HG02973 (cell line): ENCODE data around the gene TTLL5.

Source experiments
- ATAC-seq: cut with Tn5 transposase; IDR thresholded peaks from one replicate; pipeline ENCODE4 v1.9.1; 2021; ENCODE audit warnings: moderate library complexity; ENCODE audit not compliant: unreplicated experiment

Gene TTLL5

DNA sequence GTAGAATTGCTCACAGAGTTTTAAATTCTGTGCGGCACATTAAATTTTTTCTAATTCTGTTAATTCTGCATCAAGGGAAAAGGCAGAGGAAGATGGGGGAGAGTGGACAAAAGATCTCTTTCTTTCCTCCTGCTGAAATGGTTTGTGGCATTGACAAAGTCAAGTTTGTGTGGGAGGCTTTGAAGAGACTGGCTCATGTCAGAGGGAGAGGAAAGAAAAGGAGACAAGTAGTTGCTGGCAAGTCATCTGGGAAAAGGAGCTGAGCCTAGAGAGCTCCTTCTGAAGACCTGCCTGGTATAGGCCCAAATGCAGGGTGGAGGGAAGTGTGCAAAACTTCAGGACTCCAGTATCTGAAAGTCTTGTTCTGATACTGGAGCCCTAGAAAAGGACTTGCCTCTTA lies 36.3 kb downstream of the TTLL5 start:
- no peak for ATAC-seq

DNA sequence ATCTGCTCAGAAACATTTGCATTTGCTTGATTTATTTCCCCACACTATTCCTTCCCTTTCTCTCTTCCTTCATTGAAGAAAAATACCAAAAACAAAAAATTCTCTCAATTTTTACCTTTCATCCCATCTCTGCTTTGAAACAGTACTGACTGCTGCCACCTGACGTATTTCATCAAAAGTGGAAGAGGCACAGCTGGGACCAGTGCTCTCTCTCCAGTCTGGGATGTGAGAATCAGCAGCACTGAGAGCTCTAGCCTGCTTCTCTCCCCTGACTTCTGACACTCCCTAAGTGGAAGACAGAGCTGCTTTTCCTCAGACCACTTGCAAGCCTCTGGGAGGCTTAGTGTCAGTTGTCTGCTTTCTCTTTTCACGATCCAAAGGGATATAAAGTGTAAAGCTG lies 36.9 kb downstream of the TTLL5 start:
- no peak for ATAC-seq

DNA sequence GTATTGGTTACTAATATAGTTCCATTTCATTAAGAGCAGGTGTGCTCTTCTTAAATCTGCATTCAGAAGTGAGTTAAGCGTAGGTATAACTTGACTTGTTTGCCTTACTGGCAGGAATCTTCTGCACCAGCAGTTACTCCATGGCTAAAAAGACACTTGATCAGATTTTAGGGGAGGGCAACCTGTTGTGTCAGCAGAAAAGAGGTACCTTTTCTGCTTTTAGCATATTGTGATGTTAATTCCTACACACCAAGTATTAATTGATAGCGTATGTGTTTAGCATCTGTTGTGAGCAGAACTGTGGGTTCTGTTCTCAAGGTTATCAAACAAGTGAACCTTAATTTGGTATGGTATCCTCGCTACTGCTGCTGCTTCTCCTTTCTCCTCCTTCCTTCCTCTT lies 38.3 kb downstream of the TTLL5 start:
- no peak for ATAC-seq

DNA sequence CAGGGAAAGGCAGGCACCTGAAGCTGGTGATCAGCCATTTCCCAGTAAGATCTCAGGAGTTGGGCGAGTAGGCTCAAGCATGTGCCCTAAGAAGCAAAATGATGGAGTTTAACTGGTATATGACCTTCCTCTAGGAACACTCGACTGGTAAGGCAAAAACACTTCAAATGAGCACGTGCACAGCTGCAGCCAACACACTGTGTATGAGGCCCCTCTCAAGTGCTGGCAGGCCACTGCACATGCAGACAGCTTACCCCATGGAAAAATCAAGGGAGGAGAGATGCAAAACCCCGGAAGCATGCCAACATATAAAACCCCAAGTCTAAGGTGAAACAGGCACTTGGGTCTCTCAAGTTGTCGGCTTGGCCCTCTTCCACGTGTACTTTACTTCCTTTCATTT lies 39.2 kb downstream of the TTLL5 start:
- ATAC-seq = no peak

DNA sequence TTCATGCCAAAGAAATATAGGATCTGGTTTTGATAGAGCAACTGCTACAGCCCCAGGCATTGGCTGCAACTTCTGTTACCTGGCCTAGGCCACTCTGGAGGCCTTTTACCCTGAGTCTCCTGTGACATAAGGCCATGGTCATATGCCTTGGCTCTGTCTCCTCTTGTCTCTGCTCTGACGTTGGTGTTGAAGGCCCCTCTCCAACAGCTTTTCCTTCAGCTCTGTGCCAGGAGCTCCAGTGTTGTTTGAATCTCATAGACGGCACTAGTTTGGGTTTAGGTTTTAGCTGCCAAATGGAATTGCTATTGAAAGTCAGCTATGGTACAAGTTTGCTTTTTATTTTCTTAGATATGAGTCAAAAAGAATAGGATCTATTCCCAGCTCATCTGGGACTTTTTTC lies 41.1 kb downstream of the TTLL5 start:
- ATAC-seq = no peak

DNA sequence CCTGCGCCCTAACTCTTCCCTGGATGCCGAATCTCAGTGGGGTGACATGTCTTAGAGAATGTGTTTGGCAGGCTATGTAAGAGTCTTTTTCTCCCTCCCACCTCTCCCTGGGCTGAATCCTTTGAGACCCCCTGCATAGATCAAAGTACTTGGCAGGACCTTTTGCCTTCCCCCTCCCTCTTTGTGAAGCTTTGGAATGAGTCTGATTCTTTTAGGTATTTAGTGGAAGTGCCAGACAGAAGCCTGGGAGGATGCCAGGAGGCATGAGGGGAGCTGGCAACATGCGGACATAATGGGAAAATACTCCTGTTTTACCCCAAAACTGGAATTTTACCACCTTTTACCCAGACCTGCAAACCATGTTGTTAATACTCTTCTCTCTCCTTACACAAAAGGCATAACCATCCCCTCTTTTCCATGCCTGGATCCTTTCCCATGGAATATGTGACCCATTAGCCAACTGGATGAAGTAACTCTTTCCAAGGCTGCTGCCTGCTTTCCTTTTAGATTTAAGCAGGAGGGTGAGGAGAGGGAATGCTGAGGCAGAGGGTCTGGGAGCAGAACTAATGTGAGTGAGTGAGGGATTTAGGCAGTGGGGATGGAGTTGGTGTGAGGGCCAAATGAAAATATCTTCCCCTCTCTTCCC lies 41.7 kb downstream of the TTLL5 start:
- no peak for ATAC-seq

DNA sequence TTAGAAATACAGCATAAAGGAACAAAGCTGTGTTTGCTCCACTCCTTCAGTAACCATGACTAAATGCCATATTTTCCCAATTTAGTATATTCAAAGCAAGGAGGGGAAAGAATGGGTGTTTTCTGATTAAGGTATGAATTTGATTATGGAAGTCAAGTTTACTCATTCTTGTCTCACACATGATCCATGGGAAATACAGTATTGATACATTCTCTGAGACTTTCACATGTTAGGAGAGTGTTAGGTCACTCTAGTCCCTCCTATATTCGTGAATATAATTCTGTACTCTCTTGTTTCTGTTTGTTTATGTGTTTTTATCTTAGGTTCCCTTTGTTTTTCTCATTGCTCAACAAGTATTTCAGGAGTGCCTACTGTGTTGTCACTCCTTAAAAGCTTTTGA lies 42.4 kb downstream of the TTLL5 start:
- ATAC-seq = no peak

DNA sequence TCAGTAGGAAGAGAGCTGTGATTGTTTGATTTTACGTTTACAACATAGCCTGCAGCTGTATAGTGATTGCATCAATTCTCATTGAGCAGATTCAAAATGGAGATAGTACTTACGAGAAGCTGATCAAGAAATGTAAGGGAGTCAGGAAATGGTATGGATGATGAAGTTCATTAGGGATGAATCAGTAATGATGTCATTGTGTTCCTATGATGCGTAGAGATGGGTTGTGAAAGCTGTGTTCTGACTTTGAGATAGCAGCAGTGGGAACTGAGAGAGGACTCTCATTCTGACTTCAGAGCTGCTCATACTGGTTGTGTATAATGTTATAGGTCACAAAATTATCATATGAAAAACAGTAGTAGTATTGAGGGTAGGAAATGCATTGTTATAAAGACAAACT lies 44.0 kb downstream of the TTLL5 start:
- ATAC-seq = no peak

DNA sequence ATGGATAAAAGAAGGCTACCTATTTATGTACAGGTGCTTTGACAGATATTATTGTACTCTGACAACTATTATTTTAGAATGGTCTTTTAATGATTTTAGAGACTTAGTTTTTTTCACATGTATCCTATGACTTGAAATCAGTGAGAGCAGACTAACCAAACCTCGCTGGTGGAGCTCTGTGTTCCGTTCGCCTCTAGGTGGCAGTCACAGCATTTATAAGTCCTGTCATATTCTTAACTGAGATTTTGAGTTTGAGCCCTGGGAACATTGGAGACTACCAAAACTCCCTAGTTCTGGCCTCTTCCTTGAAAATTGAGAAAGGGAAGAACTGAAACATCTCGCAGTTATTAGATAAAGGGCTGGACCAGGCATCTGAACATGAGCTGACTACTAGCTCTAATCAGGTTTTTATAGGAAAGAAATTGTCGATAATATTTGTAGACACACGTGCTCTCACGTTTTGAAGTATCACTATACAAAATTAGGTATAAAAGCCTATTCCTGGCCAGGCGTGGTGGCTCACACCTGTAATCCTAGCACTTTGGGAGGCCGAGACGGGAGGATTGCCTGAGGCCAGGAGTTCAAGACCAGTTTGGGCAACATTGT lies 48.3 kb downstream of the TTLL5 start:
- ATAC-seq = no peak

DNA sequence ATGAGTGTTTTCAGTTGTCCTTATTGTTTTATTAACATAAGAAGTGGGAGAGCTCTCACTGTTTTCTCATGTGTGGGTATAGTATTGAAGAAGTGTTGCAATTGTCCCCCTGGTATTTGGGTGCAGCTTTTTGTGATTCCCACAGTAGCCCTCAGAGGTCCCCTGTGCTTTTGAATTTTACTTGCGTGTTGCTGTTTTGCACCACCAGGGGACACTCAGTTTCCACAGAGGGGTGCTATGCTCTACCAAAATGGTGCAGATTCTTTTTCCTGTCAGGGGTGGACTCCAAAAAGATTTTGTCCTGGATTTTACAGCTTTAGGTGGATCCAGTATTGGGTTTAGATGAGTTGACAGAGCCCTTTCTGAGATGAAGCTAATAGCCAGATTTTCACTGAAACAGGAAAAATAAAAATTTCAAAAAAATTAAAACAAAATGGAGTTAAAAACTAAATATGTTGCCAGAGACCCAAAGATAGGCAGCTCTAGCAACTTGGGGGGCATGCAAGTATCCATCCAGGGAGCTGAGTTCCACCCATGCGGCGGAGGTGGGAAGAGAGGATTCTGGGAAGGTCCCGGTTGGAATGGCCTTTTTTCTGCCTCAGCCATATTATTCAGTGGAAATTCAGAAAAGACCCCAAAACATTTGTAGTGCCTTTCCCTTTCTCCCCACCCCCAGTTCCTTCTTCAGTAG lies 50.2 kb downstream of the TTLL5 start:
- no peak for ATAC-seq

DNA sequence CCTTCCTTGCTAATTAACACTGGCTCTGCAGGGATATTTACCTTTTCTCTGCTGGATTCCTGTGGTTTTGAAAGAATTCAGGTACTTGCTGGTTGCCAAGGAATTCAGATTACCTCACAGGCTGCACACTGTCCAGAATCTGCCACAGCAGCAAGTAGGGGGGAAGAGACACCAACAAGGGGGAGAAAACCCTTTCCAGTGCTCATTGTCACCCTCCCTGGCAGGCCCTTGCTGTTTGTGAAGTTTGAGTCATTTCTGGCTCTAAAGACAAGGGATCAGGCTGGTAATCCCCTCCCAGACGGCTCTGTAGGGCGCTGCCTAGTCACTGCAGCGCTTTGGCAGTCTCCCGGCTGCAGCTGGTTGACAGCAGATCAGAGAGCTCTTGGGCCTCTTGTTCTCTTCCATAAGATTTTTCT lies 50.8 kb downstream of the TTLL5 start:
- no peak for ATAC-seq

DNA sequence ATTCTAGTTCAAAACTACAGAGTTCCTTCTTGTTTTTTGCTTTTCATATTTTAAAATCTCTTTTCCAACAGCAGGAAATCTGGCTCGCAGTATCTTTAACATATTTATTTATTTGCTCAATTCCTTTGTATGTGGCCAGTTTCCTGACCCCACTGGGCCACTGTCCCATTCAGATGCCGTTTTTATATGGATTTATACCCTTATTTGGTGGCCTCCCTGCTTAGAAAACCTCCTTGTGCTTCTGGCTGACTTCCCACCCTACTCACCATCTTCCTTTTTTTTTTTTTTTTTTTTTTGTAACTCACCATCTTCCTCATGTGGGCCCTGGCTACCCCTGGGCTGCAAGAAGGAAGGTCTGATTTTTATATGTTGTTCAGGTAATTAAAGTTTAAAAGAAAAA lies 53.9 kb downstream of the TTLL5 start:
- no peak for ATAC-seq

DNA sequence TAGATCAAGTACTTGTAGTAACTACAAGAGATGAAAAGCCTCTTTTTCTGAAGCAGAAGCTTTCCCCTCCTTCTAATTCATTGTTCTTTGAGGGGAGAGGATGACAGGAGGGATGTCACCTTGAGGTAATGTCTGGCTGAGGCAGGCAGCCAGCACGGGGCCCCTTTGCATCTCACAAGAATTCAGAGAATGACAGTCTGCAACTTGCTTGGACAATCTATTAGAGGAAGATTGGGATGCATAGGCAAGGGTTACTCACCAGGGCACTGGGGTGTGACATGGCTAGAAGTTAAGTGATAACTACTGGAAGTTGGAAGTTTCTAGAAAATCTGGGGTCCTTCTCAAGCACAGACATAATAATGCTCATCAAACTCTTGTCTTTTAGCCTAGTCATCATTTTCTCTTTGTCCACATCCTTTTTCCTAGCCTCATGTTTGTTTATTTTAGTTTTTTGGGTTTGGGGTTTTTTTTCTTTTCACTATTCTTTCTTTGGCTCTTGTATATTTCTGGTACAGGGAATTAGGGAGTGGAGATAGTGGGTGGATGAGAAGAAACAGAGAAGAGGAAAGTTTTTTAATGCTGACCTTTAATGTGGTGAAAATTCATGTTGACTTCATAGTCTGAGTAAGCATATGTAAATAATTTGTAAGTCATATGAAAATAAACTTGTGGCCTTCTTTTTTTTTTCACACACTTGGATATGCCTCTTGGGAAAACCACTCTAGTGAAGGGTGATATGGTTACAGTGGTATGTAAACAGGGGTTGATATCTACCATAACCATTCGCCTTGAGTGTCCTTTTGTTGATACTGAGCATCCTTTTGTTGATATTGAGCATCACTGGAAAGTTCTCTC lies 55.1 kb downstream of the TTLL5 start:
- no peak for ATAC-seq

DNA sequence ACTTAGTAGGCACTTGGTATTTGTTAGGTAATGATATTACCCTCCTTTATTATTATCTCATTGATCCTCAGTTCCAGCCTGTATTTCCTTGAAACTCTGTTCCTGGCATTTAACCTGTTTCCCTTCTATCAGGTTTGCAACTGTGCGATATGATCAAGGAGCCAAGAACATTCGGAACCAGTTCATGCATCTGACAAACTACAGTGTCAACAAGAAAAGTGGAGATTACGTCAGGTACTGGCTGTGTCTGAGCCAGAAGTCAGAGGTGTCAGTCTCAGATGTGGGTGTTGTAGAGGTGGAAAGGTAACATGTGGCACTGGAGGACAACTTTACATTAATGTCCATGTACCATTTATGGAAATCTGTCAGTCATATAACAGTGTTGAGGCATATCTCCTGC lies 56.7 kb downstream of the TTLL5 start:
- no peak for ATAC-seq

DNA sequence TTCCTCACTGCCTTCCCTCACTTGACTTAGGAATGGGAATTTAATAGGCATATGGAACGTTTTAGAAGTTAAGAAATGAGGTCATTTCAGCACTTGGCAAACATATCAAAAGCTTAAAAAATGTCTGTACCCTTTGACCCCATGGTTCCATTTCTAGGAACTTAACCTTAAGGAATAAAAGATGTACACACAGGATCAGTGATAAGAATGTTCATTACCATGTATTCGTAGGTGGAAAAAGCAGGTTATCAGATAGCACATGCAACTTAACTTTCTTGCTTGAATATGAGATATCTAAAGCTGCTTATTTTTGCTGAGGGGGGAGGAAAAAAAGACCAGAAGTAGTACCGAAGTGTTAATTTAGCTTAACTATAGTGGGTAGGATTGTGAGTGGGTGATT lies 57.2 kb downstream of the TTLL5 start:
- ATAC-seq = no peak

DNA sequence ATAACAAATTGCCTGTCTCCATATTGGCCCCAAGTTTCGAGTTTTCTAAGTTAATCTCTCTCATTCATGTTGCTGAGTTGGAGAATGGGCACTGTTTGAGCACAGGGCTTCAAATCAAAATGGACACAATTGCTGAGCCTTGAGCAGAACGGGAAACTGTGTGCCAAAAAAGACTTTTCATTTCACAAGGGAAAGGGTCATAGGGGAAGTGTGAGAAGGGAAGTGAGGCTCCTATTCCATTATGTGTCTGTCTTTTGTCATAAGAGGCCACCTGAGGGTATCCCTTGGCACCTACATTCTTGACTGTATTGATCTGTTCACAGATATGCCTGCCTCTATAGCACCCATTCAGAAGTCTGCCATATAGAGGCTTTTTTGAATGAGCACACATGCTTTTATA lies 59.1 kb downstream of the TTLL5 start:
- ATAC-seq = no peak

DNA sequence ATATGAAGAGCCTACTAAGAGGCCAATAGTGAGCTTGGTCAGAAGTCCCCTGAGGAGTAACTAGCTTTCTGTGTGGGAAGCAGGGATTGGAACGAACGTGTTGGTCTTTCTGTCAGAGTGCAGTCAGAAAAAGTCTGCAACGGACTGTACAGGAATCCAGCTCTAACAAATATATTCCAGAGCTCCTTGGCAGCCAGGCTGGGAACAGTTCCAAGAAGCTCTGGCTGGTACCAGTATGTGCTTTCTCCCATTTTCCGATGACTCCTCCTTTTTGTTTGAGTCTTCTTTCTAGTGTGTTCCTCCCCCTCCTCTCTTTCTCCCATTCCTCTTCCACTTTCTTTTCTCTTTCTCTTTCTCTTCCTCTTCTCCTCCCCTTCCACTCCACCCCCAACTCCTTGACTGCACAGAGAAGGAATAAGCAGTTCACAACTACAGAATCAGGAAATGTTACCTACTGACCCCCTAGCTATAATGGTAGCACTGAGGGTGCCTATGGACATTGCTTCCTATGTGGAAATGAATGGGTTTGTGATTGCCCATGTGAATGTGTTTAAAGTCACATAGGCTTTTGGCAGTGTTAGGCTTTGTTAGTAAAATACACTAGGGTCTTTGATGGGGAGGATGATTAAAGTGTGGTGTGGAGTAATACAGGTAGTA lies 59.9 kb downstream of the TTLL5 start:
- ATAC-seq = no peak

DNA sequence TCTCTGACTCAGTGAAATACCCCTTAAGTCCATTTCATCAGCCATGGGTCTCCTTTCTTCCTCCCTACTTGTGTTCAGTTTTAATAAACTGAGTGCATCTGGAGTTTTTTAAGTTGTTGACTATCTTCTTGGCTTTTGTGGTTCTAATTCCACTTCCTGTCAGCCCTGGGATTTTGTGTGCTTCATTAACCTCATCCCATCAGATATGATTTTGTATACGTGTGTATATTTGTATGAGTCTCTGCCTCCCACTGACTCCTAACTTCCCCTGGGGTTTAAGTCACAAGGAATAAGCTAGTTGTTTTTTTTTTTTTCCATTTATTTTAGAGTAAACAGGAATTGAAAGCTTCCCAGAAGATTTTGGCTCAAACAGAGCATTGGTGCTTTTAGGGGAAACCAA lies 62.7 kb downstream of the TTLL5 start:
- ATAC-seq = no peak

DNA sequence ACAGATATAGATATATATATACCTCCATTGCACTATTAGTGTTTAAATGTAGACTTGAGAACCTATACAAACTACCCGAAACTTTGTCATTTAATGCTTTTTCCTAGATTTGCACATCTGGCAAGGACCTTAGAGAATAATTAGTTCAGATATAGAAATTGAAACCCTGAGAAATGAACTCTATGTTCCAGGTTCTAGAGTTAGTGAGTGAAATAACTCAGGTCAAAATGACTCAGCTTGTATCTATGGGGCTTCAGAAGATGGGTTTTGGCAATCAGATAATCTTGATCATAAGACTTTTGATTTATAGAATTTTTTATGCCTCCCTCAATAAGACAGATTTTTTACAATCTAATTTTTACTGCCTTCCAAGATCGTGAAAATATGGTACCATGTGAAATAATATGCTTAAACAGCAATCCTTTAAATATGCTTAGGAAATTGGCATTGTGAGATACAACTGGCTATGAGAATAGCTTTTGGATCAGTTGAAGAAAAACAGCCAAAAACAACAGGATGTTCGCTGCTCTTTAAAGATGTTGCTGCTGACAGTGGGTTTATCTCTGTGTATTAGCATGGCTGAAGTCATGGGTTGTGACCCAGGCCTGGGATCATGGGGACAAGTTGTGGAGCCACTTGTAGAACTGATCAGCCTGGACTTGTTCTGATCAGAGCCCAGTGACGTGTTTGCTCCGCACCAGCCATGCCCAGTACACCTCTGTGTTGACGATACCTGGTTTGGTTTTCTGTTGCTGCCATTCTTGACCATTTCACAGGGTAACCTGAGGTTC lies 63.6 kb downstream of the TTLL5 start:
- no peak for ATAC-seq

DNA sequence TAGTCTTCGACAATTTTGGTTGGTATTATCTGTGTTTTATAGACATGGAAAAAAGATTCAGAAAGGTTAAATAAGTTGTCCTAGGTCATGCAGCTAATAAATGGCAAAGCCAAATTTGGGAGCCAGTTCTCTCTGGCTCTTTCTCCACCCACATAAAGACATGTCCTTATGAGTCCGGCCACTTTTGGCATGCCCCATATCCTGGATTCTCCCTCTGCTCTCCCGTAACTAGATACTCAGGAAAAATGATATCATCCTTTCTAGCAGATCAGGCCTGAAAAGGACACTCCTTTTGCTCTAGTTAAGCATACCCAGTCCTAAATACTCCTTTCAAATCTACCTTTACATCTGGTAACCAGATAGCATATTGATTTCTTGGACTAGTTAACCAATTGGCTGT lies 64.4 kb downstream of the TTLL5 start:
- no peak for ATAC-seq
